Measurements from ENCODE around the gene BPIFA3.
A peak's percentile ranks its signal among the peaks of the same experiment; 100 is the strongest.

DNA sequence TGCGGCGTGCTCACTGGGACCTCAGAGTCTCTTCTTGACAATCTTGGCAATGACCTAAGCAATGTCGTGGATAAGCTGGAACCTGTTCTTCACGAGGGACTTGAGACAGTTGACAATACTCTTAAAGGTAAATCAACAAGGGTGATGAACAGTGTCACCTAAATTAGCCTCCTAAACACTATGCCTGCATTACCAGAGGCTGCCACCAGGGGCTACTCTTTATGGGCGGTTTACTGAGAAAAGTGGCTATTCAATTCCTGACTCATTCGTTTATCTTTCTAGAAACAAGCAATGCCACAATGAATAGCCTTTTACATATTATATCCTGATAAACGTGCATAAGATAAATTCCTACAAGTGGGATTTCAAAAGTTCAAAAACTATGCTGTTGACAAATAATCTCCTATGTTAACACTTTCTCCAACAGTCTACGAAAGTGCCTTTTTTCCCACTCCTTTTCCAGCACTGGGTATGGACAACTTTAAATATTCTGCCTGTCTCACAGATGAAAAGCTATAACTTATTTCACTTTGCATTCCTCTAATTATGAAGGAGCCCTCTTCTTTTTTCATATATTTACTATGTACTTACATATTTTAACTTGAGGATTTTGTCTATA is 47.9 kb upstream of the BPIFA3 start:
- TF ChIP-seq CTCF (IDR thresholded peaks at IDR 0.05; ENCODE audit: borderline replicate concordance, extremely low read depth, low read length, poor library complexity, severe bottlenecking), result peak; percentile 68
- TF ChIP-seq EZH2 (IDR thresholded peaks at IDR 0.05; ENCODE audit: borderline replicate concordance, low read depth, low read length, severe bottlenecking), result no peak
